Measurements from ENCODE around the gene HCRT.

The HCRT gene

DNA sequence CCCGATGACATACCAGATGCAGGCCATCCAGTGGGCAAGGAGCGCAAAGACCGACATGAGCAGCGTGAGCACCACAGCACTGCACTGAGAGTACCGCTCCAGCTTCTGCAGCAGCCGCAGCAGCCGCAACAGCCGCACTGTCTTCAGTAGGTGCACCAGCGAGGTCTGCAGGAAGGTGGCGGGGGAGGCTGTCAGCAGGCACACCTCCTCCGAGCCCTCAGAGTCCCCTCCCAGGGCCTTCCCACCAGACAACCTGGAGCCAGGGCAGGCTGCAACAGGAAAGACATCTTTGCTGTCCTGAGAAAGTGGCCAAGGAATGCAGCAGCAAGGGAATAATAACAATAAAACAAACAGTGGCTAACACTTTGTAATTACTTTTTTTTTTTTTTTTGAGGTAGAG, 13.4 kb downstream of the HCRT start:
- H3K23ac ChIP-seq (ENCODE audit: low read length in 2 of 2) = no peak overlapping the region
- WGBS = 67% methylated on average over 10 of the region's 11 CpGs

DNA sequence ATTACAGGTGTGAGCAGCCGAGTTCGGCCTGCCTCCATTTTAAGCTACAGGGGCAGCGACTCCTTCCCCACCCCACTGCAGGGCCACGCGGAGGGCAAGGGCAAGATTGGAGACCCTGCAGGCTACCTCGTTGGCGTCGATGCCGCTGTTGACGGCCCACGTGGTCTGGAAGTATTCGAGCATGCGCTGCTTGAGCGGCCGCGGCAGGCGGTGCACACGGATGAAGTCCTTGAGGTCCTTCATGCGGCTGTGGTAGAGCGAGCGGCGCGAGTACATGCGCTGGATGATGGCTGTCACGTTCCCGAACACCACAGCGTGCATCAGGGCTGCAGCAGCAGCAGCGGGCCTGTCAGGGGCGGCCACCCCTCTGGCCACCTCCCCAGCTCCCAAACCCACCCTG, 15.9 kb downstream of the HCRT start:
- peaks cover 31 to 44% of the 10 kb centered on the region in 2 experiments for H3K27me3 ChIP-seq (ENCODE audit: control insufficient read depth in 1 of 2, insufficient read depth in 1 of 2, low read length in 2 of 2)
- H2AFZ ChIP-seq (ENCODE audit: low read depth, low read length) = no peak overlapping the region
- no peak overlapping the region for H4K91ac ChIP-seq (ENCODE audit: low read length)
- peaks cover 2% of the 10 kb centered on the region for H3K4me1 ChIP-seq (ENCODE audit: control insufficient read depth, insufficient read depth, low read depth, low read length)
- H3K9me3 ChIP-seq (ENCODE audit: control insufficient read depth, low read length) = no peaks in the 10 kb centered on the region
- H2BK5ac ChIP-seq (ENCODE audit: low read depth, low read length, poor library complexity, severe bottlenecking) = no peak overlapping the region
- no peak overlapping the region for H3K18ac ChIP-seq (ENCODE audit: low read depth in 1 of 2, low read length in 2 of 2)
- H3K9ac ChIP-seq (ENCODE audit: low read length) = no peak overlapping the region
- no peak overlapping the region for H2AK5ac ChIP-seq (ENCODE audit: low read length, severe bottlenecking)
- no peak overlapping the region for H3K23ac ChIP-seq (ENCODE audit: low read length in 2 of 2)
- no peak overlapping the region for H2BK15ac ChIP-seq (ENCODE audit: low read depth, poor library complexity, severe bottlenecking)
- H3K14ac ChIP-seq (ENCODE audit: low read length in 2 of 2) = no peak overlapping the region
- H3K4me2 ChIP-seq (ENCODE audit: low read length, poor library complexity, severe bottlenecking) = no peak overlapping the region
- H3K27ac ChIP-seq (ENCODE audit: low read length, poor library complexity, severe bottlenecking) = no peak overlapping the region
- no peaks in the 10 kb centered on the region for H3K79me1 ChIP-seq (replicated peaks; ENCODE audit: low read length, poor library complexity, severe bottlenecking)
- H3K4ac ChIP-seq (ENCODE audit: low read depth in 1 of 2, low read length in 2 of 2) = no peak overlapping the region
- H2BK120ac ChIP-seq (ENCODE audit: low read depth, low read length) = no peak overlapping the region
- H3K36me3 ChIP-seq (ENCODE audit: control insufficient read depth in 1 of 2, insufficient read depth in 2 of 2, low read depth in 1 of 2, low read length in 2 of 2) = no peaks in the 10 kb centered on the region
- DNase-seq = no peak
- H2BK12ac ChIP-seq (ENCODE audit: low read length in 2 of 2) = no peak overlapping the region
- H3K4me3 ChIP-seq (ENCODE audit: insufficient read depth in 1 of 2, low read depth in 1 of 2, low read length in 2 of 2) = no peak overlapping the region
- H4K8ac ChIP-seq (ENCODE audit: low read length) = no peak overlapping the region
- WGBS = 96% methylated on average over 27 of the region's 29 CpGs

More for the DNA sequence above, 13.4 kb downstream of the HCRT start:
- Histone ChIP-seq H3K36me3 (ENCODE audit: control insufficient read depth in 1 of 2, insufficient read depth in 2 of 2, low read depth in 1 of 2, low read length in 2 of 2) (no peaks in the 10 kb centered on the region), H3K79me1 (replicated peaks; ENCODE audit: low read length, poor library complexity, severe bottlenecking) (no peaks in the 10 kb centered on the region), H3K4me2 (ENCODE audit: low read length, poor library complexity, severe bottlenecking) (no peak overlapping the region), H3K4me3 (ENCODE audit: insufficient read depth in 1 of 2, low read depth in 1 of 2, low read length in 2 of 2) (no peak overlapping the region), H2BK120ac (ENCODE audit: low read depth, low read length) (no peak overlapping the region), H3K27me3 (ENCODE audit: control insufficient read depth in 1 of 2, insufficient read depth in 1 of 2, low read length in 2 of 2) (peaks cover 46 to 56% of the 10 kb centered on the region in 2 experiments), H3K27ac (ENCODE audit: low read length, poor library complexity, severe bottlenecking) (no peak overlapping the region), H2BK5ac (ENCODE audit: low read depth, low read length, poor library complexity, severe bottlenecking) (no peak overlapping the region), H3K9ac (ENCODE audit: low read length) (no peak overlapping the region), H2BK12ac (ENCODE audit: low read length in 2 of 2) (no peak overlapping the region), H3K18ac (ENCODE audit: low read depth in 1 of 2, low read length in 2 of 2) (no peak overlapping the region), H2AFZ (ENCODE audit: low read depth, low read length) (no peak overlapping the region), H4K91ac (ENCODE audit: low read length) (no peak overlapping the region), H3K4me1 (ENCODE audit: control insufficient read depth, insufficient read depth, low read depth, low read length) (peaks cover 2% of the 10 kb centered on the region), H4K8ac (ENCODE audit: low read length) (no peak overlapping the region), H2AK5ac (ENCODE audit: low read length, severe bottlenecking) (no peak overlapping the region), H3K4ac (ENCODE audit: low read depth in 1 of 2, low read length in 2 of 2) (no peak overlapping the region), H2BK15ac (ENCODE audit: low read depth, poor library complexity, severe bottlenecking) (no peak overlapping the region), H3K9me3 (ENCODE audit: control insufficient read depth, low read length) (no peaks in the 10 kb centered on the region), H3K14ac (ENCODE audit: low read length in 2 of 2) (no peak overlapping the region)
- no peak for DNase-seq

DNA sequence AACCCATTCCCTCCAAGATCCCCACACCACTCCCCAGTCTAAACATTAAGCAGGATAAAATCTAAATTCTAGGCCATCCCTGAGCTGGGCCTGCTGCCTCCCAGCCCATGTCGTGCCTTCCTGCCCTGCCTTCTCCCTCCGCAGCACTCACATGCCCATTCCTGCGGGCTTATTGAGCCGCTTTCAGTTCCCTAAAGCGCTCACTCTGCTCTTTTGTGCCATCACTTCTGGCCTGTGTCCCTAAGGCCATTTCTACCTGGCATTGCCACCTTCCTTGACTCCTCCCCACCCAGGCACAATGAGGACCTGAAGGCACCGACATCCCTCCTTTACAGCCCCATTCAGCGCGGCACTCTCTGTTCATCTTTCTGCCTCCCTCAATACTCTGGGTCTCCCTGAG, 17.4 kb downstream of the HCRT start:
- no peak for DNase-seq
- no peak overlapping the region for H2BK12ac ChIP-seq (ENCODE audit: low read length in 2 of 2)
- no peak overlapping the region for H2BK120ac ChIP-seq (ENCODE audit: low read depth, low read length)
- no peak overlapping the region for H2BK5ac ChIP-seq (ENCODE audit: low read depth, low read length, poor library complexity, severe bottlenecking)
- H3K27me3 ChIP-seq (ENCODE audit: control insufficient read depth in 1 of 2, insufficient read depth in 1 of 2, low read length in 2 of 2) = peaks cover 20 to 40% of the 10 kb centered on the region in 2 experiments
- H3K4ac ChIP-seq (ENCODE audit: low read depth in 1 of 2, low read length in 2 of 2) = no peak overlapping the region
- H2BK15ac ChIP-seq (ENCODE audit: low read depth, poor library complexity, severe bottlenecking) = no peak overlapping the region
- H4K8ac ChIP-seq (ENCODE audit: low read length) = no peak overlapping the region
- H3K4me3 ChIP-seq (ENCODE audit: insufficient read depth in 1 of 2, low read depth in 1 of 2, low read length in 2 of 2) = no peak overlapping the region
- no peaks in the 10 kb centered on the region for H3K36me3 ChIP-seq (ENCODE audit: control insufficient read depth in 1 of 2, insufficient read depth in 2 of 2, low read depth in 1 of 2, low read length in 2 of 2)
- H3K4me2 ChIP-seq (ENCODE audit: low read length, poor library complexity, severe bottlenecking) = no peak overlapping the region
- H3K9ac ChIP-seq (ENCODE audit: low read length) = no peak overlapping the region
- H2AFZ ChIP-seq (ENCODE audit: low read depth, low read length) = no peak overlapping the region
- WGBS = 86% methylated on average over 8 of the region's 8 CpGs
- H3K4me1 ChIP-seq (ENCODE audit: control insufficient read depth, insufficient read depth, low read depth, low read length) = peaks cover 2% of the 10 kb centered on the region
- no peaks in the 10 kb centered on the region for H3K9me3 ChIP-seq (ENCODE audit: control insufficient read depth, low read length)
- no peak overlapping the region for H3K18ac ChIP-seq (ENCODE audit: low read depth in 1 of 2, low read length in 2 of 2)
- H2AK5ac ChIP-seq (ENCODE audit: low read length, severe bottlenecking) = no peak overlapping the region
- no peak overlapping the region for H3K14ac ChIP-seq (ENCODE audit: low read length in 2 of 2)
- no peak overlapping the region for H4K91ac ChIP-seq (ENCODE audit: low read length)
- H3K79me1 ChIP-seq (replicated peaks; ENCODE audit: low read length, poor library complexity, severe bottlenecking) = no peaks in the 10 kb centered on the region
- no peak overlapping the region for H3K23ac ChIP-seq (ENCODE audit: low read length in 2 of 2)
- H3K27ac ChIP-seq (ENCODE audit: low read length, poor library complexity, severe bottlenecking) = no peak overlapping the region

DNA sequence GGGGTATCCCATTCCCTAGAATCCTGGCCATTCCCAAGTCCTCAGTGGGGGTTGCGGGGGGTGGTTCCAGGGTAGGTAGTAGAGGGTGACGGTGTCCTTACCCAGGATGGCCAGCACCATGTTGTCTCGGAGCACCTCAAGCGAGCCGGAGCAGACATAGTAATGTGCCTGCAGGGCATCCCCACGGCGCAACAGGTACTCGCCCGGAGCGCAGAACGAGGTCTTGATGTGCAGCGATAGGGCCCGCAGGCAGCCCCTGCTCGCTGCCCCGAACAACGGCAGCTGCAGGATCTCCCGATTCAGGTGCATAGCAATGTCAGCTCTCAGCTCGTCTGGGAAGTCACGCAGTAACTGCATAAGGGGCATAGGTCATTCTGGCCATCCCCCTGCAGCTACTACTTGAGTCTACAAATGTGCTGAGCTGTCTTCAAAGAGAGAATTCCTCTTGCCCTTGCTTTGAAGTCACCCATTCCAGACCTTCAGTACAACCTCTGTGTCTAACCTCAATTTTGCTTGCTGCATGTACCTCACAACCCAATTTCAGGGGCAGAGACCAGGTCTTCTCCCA, 19.0 kb downstream of the HCRT start:
- Histone ChIP-seq H2AK5ac (ENCODE audit: low read length, severe bottlenecking) (no peak overlapping the region), H3K4me3 (ENCODE audit: insufficient read depth in 1 of 2, low read depth in 1 of 2, low read length in 2 of 2) (no peak overlapping the region), H2BK15ac (ENCODE audit: low read depth, poor library complexity, severe bottlenecking) (no peak overlapping the region), H3K18ac (ENCODE audit: low read depth in 1 of 2, low read length in 2 of 2) (no peak overlapping the region), H3K36me3 (ENCODE audit: control insufficient read depth in 1 of 2, insufficient read depth in 2 of 2, low read depth in 1 of 2, low read length in 2 of 2) (no peaks in the 10 kb centered on the region), H3K27ac (ENCODE audit: low read length, poor library complexity, severe bottlenecking) (no peak overlapping the region), H3K9ac (ENCODE audit: low read length) (no peak overlapping the region), H2AFZ (ENCODE audit: low read depth, low read length) (no peak overlapping the region), H3K27me3 (ENCODE audit: control insufficient read depth in 1 of 2, insufficient read depth in 1 of 2, low read length in 2 of 2) (peaks cover 10 to 29% of the 10 kb centered on the region in 2 experiments), H3K4ac (ENCODE audit: low read depth in 1 of 2, low read length in 2 of 2) (no peak overlapping the region), H4K8ac (ENCODE audit: low read length) (no peak overlapping the region), H4K91ac (ENCODE audit: low read length) (no peak overlapping the region), H2BK12ac (ENCODE audit: low read length in 2 of 2) (no peak overlapping the region), H3K23ac (ENCODE audit: low read length in 2 of 2) (no peak overlapping the region), H2BK5ac (ENCODE audit: low read depth, low read length, poor library complexity, severe bottlenecking) (no peak overlapping the region), H3K4me1 (ENCODE audit: control insufficient read depth, insufficient read depth, low read depth, low read length) (no peaks in the 10 kb centered on the region), H2BK120ac (ENCODE audit: low read depth, low read length) (no peak overlapping the region), H3K4me2 (ENCODE audit: low read length, poor library complexity, severe bottlenecking) (no peak overlapping the region), H3K79me1 (replicated peaks; ENCODE audit: low read length, poor library complexity, severe bottlenecking) (no peaks in the 10 kb centered on the region), H3K9me3 (ENCODE audit: control insufficient read depth, low read length) (no peaks in the 10 kb centered on the region), H3K14ac (ENCODE audit: low read length in 2 of 2) (no peak overlapping the region)
- no peak for DNase-seq
- 93% methylated on average over 19 of the region's 19 CpGs for WGBS

All from mesenchymal stem cell (in vitro differentiated cells and primary cell).